ENCODE results near the gene ANKH.

ANKH gene

GRCh38 chr5:14715481-14715880 lies 156.1 kb downstream of the ANKH start:
- no peak for DNase-seq (ENCODE audit: low read depth in 3 of 3)

GRCh38 chr5:14714706-14715105 lies 156.9 kb downstream of the ANKH start:
- DNase-seq (ENCODE audit: low read depth in 3 of 3): no peak

- DNase-seq (ENCODE audit: low read depth in 3 of 3): no peak
These were observed 157.8 kb downstream of the ANKH start for GRCh38 chr5:14713476-14714390.

- DNase-seq (ENCODE audit: low read depth in 3 of 3): no peak
These were observed 158.9 kb downstream of the ANKH start for GRCh38 chr5:14712666-14713065.

- DNase-seq (ENCODE audit: low read depth in 3 of 3): no peak
These were observed 159.4 kb downstream of the ANKH start for GRCh38 chr5:14712131-14712530.

GRCh38 chr5:14710313-14710994 lies 161.1 kb downstream of the ANKH start:
- DNase-seq (ENCODE audit: low read depth in 3 of 3): no peak

- DNase-seq (ENCODE audit: low read depth in 3 of 3): no peak
These were observed 163.0 kb downstream of the ANKH start for GRCh38 chr5:14708551-14708950.

GRCh38 chr5:14707811-14708390 lies 163.7 kb downstream of the ANKH start:
- no peak for DNase-seq (ENCODE audit: low read depth in 3 of 3)

- peak in 1 of 3 donors; percentile 9 for DNase-seq (ENCODE audit: low read depth in 3 of 3)
These were observed 165.0 kb downstream of the ANKH start for GRCh38 chr5:14706615-14707021.

GRCh38 chr5:14705556-14705955 lies 166.0 kb downstream of the ANKH start:
- DNase-seq (ENCODE audit: low read depth in 3 of 3): no peak

- DNase-seq (ENCODE audit: low read depth in 3 of 3): no peak
These were observed 169.2 kb downstream of the ANKH start for GRCh38 chr5:14702238-14702839.

GRCh38 chr5:14701556-14701955 lies 170.0 kb downstream of the ANKH start:
- no peak for DNase-seq (ENCODE audit: low read depth in 3 of 3)

- no peak for DNase-seq (ENCODE audit: low read depth in 3 of 3)
These were observed 170.8 kb downstream of the ANKH start for GRCh38 chr5:14700478-14701436.

- DNase-seq (ENCODE audit: low read depth in 3 of 3): no peak
These were observed 171.7 kb downstream of the ANKH start for GRCh38 chr5:14699807-14700400.

- DNase-seq (ENCODE audit: low read depth in 3 of 3): no peak
These were observed 172.4 kb downstream of the ANKH start for GRCh38 chr5:14699159-14699558.

- no peak for DNase-seq (ENCODE audit: low read depth in 3 of 3)
These were observed 173.1 kb downstream of the ANKH start for GRCh38 chr5:14698495-14698894.

GRCh38 chr5:14696851-14697250 lies 174.7 kb downstream of the ANKH start:
- DNase-seq (ENCODE audit: low read depth in 3 of 3): no peak

- no peak for DNase-seq (ENCODE audit: low read depth in 3 of 3)
These were observed 175.5 kb downstream of the ANKH start for GRCh38 chr5:14696057-14696456.

GRCh38 chr5:14695152-14695551 lies 176.4 kb downstream of the ANKH start:
- DNase-seq (ENCODE audit: low read depth in 3 of 3): no peak

- no peak for DNase-seq (ENCODE audit: low read depth in 3 of 3)
These were observed 178.5 kb downstream of the ANKH start for GRCh38 chr5:14693070-14693469.

Measured in stimulated activated CD4-positive, alpha-beta T cell treated with anti-CD3 and anti-CD28 coated beads, TNF-alpha, amount 100 ng/mL, for 48 hours (primary cell).